ENCODE results near the gene DDX6.

Gene DDX6

DNA sequence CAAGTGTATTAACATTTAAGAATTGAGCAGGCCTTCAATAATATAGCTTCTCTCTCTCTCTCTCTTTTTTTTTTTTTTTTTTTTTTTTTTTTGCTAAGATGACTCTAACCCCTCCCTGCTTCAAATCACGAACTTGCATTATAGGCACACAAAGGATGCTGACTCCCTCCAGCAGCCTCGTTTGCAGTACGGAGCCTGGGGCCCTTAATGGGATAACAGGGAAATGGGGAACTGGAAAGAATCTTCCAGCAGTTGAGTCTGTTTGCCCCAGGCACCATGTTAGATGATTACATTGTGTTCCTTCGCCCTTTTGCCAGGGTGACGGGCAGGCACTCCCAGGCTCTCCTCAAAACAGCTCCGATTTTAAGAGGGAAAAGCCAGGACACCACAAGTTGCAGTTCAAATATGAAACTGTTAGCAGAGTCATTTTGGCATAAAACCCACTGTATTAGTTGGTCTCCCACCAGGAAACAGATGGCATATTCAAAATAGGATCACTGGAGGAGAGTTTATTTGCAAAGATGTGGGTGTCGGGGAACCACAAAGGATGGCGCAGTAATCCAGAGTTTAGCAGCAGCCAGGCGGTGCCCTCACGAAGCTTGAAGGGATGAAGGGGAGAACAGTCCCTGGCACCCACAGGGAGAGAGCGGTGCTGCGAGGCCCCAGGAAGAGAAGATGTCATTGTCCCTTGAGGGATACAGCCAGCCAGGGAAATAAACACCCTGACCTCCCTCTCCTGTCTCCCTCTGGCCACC, 85.0 kb downstream of the DDX6 start:
- POLR2A ChIA-PET, result interaction anchor here (1.4 kb wide), 1 partner anchor 9 kb away, joined by 3 read pairs; no protein-coding TSS in a partner anchor
- H3K27ac ChIP-seq (ENCODE audit: extremely low read depth, low read depth, low read length), result no peak overlapping the region
- CTCF ChIA-PET, result interaction anchor here (0.6 to 1.3 kb wide), 4 partner anchors 10 to 16 kb away, joined by 3 to 5 read pairs (median 4); no protein-coding TSS in a partner anchor
- no peaks in the 10 kb centered on the region for H3K4me1 ChIP-seq (ENCODE audit: control insufficient read depth, insufficient read depth, low read length)
- H3K4me3 ChIP-seq (ENCODE audit: low read depth, low read length), result no peak overlapping the region
- no peaks in the 10 kb centered on the region for H3K9me3 ChIP-seq (ENCODE audit: control insufficient read depth, insufficient read depth, low read depth, low read length)
- no peaks in the 10 kb centered on the region for H3K36me3 ChIP-seq (ENCODE audit: control insufficient read depth in 2 of 2, insufficient read depth in 1 of 2, low read length in 2 of 2)
- TF ChIP-seq ZNF610 (tag by site-specific recombination; IDR thresholded peaks at IDR 0.05; ENCODE audit: borderline replicate concordance) (no peak), ZNF221 (tag by site-specific recombination; IDR thresholded peaks at IDR 0.05; ENCODE audit: borderline replicate concordance) (no peak), GFI1B (tag by site-specific recombination; IDR thresholded peaks at IDR 0.05) (no peak), AEBP2 (tag by site-specific recombination; IDR thresholded peaks at IDR 0.05; ENCODE audit: borderline replicate concordance) (no peak), ZNF426 (tag by site-specific recombination; IDR thresholded peaks at IDR 0.05) (no peak), ZNF549 (tag by site-specific recombination; IDR thresholded peaks at IDR 0.05) (no peak), ZNF560 (tag by site-specific recombination; IDR thresholded peaks at IDR 0.05; ENCODE audit: borderline replicate concordance) (no peak), KLF9 (tag by site-specific recombination; IDR thresholded peaks at IDR 0.05; ENCODE audit: low read depth) (no peak), ZNF830 (tag by site-specific recombination; IDR thresholded peaks at IDR 0.05; ENCODE audit: low read depth) (no peak), ZSCAN30 (tag by site-specific recombination; IDR thresholded peaks at IDR 0.05) (no peak), EGR2 (tag by site-specific recombination; IDR thresholded peaks at IDR 0.05; ENCODE audit: low read depth) (no peak), ZNF623 (tag by site-specific recombination; IDR thresholded peaks at IDR 0.05) (no peak)
- TF ChIP-seq, protein P1, sequence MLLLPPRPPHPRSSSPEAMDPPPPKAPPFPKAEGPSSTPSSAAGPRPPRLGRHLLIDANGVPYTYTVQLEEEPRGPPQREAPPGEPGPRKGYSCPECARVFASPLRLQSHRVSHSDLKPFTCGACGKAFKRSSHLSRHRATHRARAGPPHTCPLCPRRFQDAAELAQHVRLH (tag by site-specific recombination; IDR thresholded peaks at IDR 0.05), result no peak
- TF ChIP-seq, protein P2, sequence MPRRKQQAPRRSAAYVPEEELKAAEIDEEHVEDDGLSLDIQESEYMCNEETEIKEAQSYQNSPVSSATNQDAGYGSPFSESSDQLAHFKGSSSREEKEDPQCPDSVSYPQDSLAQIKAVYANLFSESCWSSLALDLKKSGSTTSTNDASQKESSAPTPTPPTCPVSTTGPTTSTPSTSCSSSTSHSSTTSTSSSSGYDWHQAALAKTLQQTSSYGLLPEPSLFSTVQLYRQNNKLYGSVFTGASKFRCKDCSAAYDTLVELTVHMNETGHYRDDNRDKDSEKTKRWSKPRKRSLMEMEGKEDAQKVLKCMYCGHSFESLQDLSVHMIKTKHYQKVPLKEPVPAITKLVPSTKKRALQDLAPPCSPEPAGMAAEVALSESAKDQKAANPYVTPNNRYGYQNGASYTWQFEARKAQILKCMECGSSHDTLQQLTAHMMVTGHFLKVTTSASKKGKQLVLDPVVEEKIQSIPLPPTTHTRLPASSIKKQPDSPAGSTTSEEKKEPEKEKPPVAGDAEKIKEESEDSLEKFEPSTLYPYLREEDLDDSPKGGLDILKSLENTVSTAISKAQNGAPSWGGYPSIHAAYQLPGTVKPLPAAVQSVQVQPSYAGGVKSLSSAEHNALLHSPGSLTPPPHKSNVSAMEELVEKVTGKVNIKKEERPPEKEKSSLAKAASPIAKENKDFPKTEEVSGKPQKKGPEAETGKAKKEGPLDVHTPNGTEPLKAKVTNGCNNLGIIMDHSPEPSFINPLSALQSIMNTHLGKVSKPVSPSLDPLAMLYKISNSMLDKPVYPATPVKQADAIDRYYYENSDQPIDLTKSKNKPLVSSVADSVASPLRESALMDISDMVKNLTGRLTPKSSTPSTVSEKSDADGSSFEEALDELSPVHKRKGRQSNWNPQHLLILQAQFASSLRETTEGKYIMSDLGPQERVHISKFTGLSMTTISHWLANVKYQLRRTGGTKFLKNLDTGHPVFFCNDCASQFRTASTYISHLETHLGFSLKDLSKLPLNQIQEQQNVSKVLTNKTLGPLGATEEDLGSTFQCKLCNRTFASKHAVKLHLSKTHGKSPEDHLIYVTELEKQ (tag by site-specific recombination; IDR thresholded peaks at IDR 0.05; ENCODE audit: borderline replicate concordance), result no peak

DNA sequence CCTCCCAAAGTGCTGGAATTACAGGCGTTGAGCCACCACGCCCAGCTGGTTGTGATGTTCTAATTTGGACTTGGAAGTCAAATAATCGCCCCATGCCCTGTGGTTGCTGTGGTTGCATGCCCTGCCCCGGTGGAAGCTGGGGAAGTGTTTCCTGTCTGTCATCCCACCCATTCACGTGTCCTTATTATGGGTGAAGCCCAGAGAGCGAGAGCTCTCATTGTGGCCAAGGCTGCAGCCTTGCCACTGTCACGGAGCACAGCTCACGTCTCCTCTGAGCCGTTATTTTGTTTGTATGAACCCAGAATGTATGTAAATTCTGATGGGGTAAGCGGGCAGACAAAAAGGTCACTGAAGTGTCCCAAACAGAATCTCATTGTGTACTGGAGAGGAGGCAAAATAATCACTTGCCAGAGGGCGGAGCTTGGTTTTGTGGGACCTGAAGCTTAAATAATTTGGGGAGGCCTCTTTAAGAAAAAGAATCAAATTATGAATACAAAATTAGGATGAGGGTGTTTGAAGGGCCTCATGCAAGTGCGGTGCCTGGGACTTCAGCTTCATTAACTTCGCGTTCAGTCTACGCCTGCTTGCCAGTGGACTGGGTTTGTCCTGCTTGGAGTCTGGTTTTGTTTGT, 85.7 kb downstream of the DDX6 start:
- Histone ChIP-seq H3K9me3 (ENCODE audit: control insufficient read depth, insufficient read depth, low read depth, low read length) (no peaks in the 10 kb centered on the region), H3K27ac (ENCODE audit: extremely low read depth, low read depth, low read length) (no peak overlapping the region), H3K36me3 (ENCODE audit: control insufficient read depth in 2 of 2, insufficient read depth in 1 of 2, low read length in 2 of 2) (no peaks in the 10 kb centered on the region), H3K4me3 (ENCODE audit: low read depth, low read length) (no peak overlapping the region), H3K4me1 (ENCODE audit: control insufficient read depth, insufficient read depth, low read length) (no peaks in the 10 kb centered on the region)
- POLR2A ChIA-PET, result interaction anchor here (1.4 kb wide), 1 partner anchor 8 kb away, joined by 3 read pairs; no protein-coding TSS in a partner anchor
- CTCF ChIA-PET, result interaction anchor here (1.2 to 1.3 kb wide), 2 partner anchors 11 to 15 kb away, joined by 3 to 5 read pairs; no protein-coding TSS in a partner anchor
- TF ChIP-seq ZNF121 (tag by site-specific recombination; IDR thresholded peaks at IDR 0.05) (no peak), ZNF157 (tag by site-specific recombination; IDR thresholded peaks at IDR 0.05) (no peak), ZFP41 (tag by site-specific recombination; IDR thresholded peaks at IDR 0.05; ENCODE audit: borderline replicate concordance) (no peak), KLF9 (tag by site-specific recombination; IDR thresholded peaks at IDR 0.05; ENCODE audit: low read depth) (no peak), PATZ1 (tag by site-specific recombination; IDR thresholded peaks at IDR 0.05) (no peak)
- TF ChIP-seq, protein P2 (tag by site-specific recombination; IDR thresholded peaks at IDR 0.05; ENCODE audit: borderline replicate concordance), result no peak
- TF ChIP-seq, protein P3, sequence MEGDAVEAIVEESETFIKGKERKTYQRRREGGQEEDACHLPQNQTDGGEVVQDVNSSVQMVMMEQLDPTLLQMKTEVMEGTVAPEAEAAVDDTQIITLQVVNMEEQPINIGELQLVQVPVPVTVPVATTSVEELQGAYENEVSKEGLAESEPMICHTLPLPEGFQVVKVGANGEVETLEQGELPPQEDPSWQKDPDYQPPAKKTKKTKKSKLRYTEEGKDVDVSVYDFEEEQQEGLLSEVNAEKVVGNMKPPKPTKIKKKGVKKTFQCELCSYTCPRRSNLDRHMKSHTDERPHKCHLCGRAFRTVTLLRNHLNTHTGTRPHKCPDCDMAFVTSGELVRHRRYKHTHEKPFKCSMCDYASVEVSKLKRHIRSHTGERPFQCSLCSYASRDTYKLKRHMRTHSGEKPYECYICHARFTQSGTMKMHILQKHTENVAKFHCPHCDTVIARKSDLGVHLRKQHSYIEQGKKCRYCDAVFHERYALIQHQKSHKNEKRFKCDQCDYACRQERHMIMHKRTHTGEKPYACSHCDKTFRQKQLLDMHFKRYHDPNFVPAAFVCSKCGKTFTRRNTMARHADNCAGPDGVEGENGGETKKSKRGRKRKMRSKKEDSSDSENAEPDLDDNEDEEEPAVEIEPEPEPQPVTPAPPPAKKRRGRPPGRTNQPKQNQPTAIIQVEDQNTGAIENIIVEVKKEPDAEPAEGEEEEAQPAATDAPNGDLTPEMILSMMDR (tag by site-specific recombination; IDR thresholded peaks at IDR 0.05), result no peak

Data from HEK293 (cell line).